HEK293 (cell line): Measurements from ENCODE around the gene MEIG1.

Experiments used
- CTCF ChIA-PET: fragments of 350-600 bp; formaldehyde crosslinking; extraction: SDS; loops from one replicate; lab custom pipeline; 2021; ENCODE audit warnings: antibody characterized with exemption; lab: Yijun Ruan, JAX
- POLR2A ChIA-PET: fragments of 300-600 bp; formaldehyde crosslinking; extraction: SDS; loops from one replicate; lab custom pipeline; 2020; ENCODE audit warnings: antibody characterized with exemption, inconsistent platforms; lab: Yijun Ruan, JAX
- H3K27ac ChIP-seq: fragments of 200-500 bp; sonication (Bioruptor generic); 2 replicates; pipeline ENCODE4 v1.5.1; 2014; ENCODE audit warnings: low read depth, low read length, control low read depth, inconsistent platforms; ENCODE audit errors: extremely low read depth
- H3K36me3 ChIP-seq, 2 experiments: fragments of 200-500 bp in 1 of 2; sonication (Bioruptor generic) in 1 of 2; 1 replicate in 1 of 2; 2 replicates in 1 of 2; pipeline ENCODE4 v1.5.1; 2014 to 2017; ENCODE audit warnings: inconsistent platforms in 2 of 2, low read length in 2 of 2; ENCODE audit not compliant: control insufficient read depth in 2 of 2, insufficient read depth in 1 of 2
- H3K4me1 ChIP-seq: fragments of 200-500 bp; sonication (Bioruptor generic); 2 replicates; pipeline ENCODE4 v1.5.1; 2014; ENCODE audit warnings: mild to moderate bottlenecking, low read length, inconsistent platforms; ENCODE audit not compliant: control insufficient read depth, insufficient read depth
- H3K4me3 ChIP-seq: 2 replicates; pipeline ENCODE4 v1.5.1; 2011; ENCODE audit warnings: low read depth, mild to moderate bottlenecking, control low read depth, low read length, moderate library complexity
- H3K9me3 ChIP-seq: fragments of 200-500 bp; sonication (Bioruptor generic); 2 replicates; pipeline ENCODE4 v1.5.1; 2014; ENCODE audit warnings: low read depth, low read length, inconsistent platforms; ENCODE audit not compliant: control insufficient read depth, insufficient read depth
- HOXC10 ChIP-seq: sonication (generic); formaldehyde crosslinking; IDR thresholded peaks from 2 replicates; pipeline ENCODE4 v1.8.1; 2023; ENCODE audit warnings: mild to moderate bottlenecking, missing genetic modification reagents
- IKZF3 ChIP-seq: fragments of 450-650 bp; IDR thresholded peaks from 2 replicates; pipeline ENCODE4 v1.5.0; 2018; ENCODE audit warnings: missing biosample characterization, mild to moderate bottlenecking, missing genetic modification characterization, moderate library complexity
- KLF9 ChIP-seq: fragments of 450-650 bp; formaldehyde crosslinking; IDR thresholded peaks from 2 replicates; pipeline ENCODE4 v1.5.1; 2016; ENCODE audit warnings: missing biosample characterization, missing genetic modification characterization, low read depth
- PRDM2 ChIP-seq: fragments of 450-650 bp; formaldehyde crosslinking; IDR thresholded peaks from 2 replicates; pipeline ENCODE4 v1.5.1; 2016; ENCODE audit warnings: missing biosample characterization, missing genetic modification characterization, borderline replicate concordance
- REPIN1 ChIP-seq: fragments of 450-650 bp; formaldehyde crosslinking; IDR thresholded peaks from 2 replicates; pipeline ENCODE4 v1.5.1; 2017; ENCODE audit warnings: missing biosample characterization, missing genetic modification characterization, low read depth
- SP2 ChIP-seq: fragments of 450-650 bp; formaldehyde crosslinking; IDR thresholded peaks from 2 replicates; pipeline ENCODE4 v1.5.1; 2016; ENCODE audit warnings: missing biosample characterization, missing genetic modification characterization
- YY1 ChIP-seq: fragments of 450-650 bp; formaldehyde crosslinking; IDR thresholded peaks from 2 replicates; pipeline ENCODE4 v1.5.1; 2018; ENCODE audit warnings: missing biosample characterization, missing genetic modification characterization
- ZBTB17 ChIP-seq: fragments of 450-650 bp; formaldehyde crosslinking; IDR thresholded peaks from 2 replicates; pipeline ENCODE4 v1.5.1; 2016; ENCODE audit warnings: missing biosample characterization, missing genetic modification characterization
- ZNF114 ChIP-seq: fragments of 450-650 bp; formaldehyde crosslinking; IDR thresholded peaks from 2 replicates; pipeline ENCODE4 v1.5.0; 2017; ENCODE audit warnings: missing biosample characterization, missing genetic modification characterization
- ZNF157 ChIP-seq: fragments of 450-650 bp; formaldehyde crosslinking; IDR thresholded peaks from 2 replicates; pipeline ENCODE4 v1.5.1; 2016; ENCODE audit warnings: missing biosample characterization, missing genetic modification characterization
- ZNF19 ChIP-seq: fragments of 450-650 bp; formaldehyde crosslinking; IDR thresholded peaks from 2 replicates; pipeline ENCODE4; 2016; ENCODE audit warnings: missing biosample characterization, missing genetic modification characterization, low read depth
- ZNF398 ChIP-seq: fragments of 450-650 bp; formaldehyde crosslinking; IDR thresholded peaks from 2 replicates; pipeline ENCODE4 v1.5.1; 2017; ENCODE audit warnings: missing biosample characterization, missing genetic modification characterization
- ZNF449 ChIP-seq: fragments of 450-650 bp; formaldehyde crosslinking; IDR thresholded peaks from 2 replicates; pipeline ENCODE4 v1.5.1; 2017; ENCODE audit warnings: missing biosample characterization, mild to moderate bottlenecking, missing genetic modification characterization, moderate library complexity
- ZNF48 ChIP-seq: fragments of 450-650 bp; formaldehyde crosslinking; IDR thresholded peaks from 2 replicates; pipeline ENCODE4 v1.5.1; 2016; ENCODE audit warnings: missing biosample characterization, missing genetic modification characterization
- ZNF571 ChIP-seq: fragments of 450-650 bp; formaldehyde crosslinking; IDR thresholded peaks from 2 replicates; pipeline ENCODE4 v1.5.0; 2017; ENCODE audit warnings: missing biosample characterization, missing genetic modification characterization
- ZNF658 ChIP-seq: fragments of 450-650 bp; formaldehyde crosslinking; IDR thresholded peaks from 2 replicates; pipeline ENCODE4; 2016; ENCODE audit warnings: missing biosample characterization, missing genetic modification characterization
- ZSCAN18 ChIP-seq: fragments of 450-650 bp; formaldehyde crosslinking; IDR thresholded peaks from 2 replicates; pipeline ENCODE4 v1.5.1; 2016; ENCODE audit warnings: missing biosample characterization, missing genetic modification characterization
- ZSCAN23 ChIP-seq: fragments of 450-650 bp; formaldehyde crosslinking; IDR thresholded peaks from 2 replicates; pipeline ENCODE4 v1.5.1; 2016; ENCODE audit warnings: missing biosample characterization, missing genetic modification characterization
- TF ChIP-seq, protein P1 (sequence below): fragments of 450-650 bp; formaldehyde crosslinking; IDR thresholded peaks from 2 replicates; pipeline ENCODE4 v1.5.1; 2016; ENCODE audit warnings: missing biosample characterization, missing genetic modification characterization, low read depth
- TF ChIP-seq, protein P2 (sequence below): fragments of 450-650 bp; formaldehyde crosslinking; IDR thresholded peaks from 2 replicates; pipeline ENCODE4 v1.5.1; 2017; ENCODE audit warnings: missing biosample characterization, missing genetic modification characterization

Gene MEIG1

GRCh38 chr10:14910953-14911352 lies 48.2 kb upstream of the MEIG1 start:
- ChIA-PET POLR2A (no interaction called here), CTCF (interaction anchor here (1.0 kb wide), 1 partner anchor 61 kb away, joined by 3 read pairs; no protein-coding TSS in a partner anchor)
- TF ChIP-seq, protein P1, sequence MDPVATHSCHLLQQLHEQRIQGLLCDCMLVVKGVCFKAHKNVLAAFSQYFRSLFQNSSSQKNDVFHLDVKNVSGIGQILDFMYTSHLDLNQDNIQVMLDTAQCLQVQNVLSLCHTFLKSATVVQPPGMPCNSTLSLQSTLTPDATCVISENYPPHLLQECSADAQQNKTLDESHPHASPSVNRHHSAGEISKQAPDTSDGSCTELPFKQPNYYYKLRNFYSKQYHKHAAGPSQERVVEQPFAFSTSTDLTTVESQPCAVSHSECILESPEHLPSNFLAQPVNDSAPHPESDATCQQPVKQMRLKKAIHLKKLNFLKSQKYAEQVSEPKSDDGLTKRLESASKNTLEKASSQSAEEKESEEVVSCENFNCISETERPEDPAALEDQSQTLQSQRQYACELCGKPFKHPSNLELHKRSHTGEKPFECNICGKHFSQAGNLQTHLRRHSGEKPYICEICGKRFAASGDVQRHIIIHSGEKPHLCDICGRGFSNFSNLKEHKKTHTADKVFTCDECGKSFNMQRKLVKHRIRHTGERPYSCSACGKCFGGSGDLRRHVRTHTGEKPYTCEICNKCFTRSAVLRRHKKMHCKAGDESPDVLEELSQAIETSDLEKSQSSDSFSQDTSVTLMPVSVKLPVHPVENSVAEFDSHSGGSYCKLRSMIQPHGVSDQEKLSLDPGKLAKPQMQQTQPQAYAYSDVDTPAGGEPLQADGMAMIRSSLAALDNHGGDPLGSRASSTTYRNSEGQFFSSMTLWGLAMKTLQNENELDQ (tag by site-specific recombination) = no peak
- TF ChIP-seq ZSCAN23 = no peak
- TF ChIP-seq ZNF398 = no peak
- TF ChIP-seq ZNF157 (tag by site-specific recombination) = no peak
- no peak for TF ChIP-seq ZNF48
- TF ChIP-seq PRDM2 (tag by site-specific recombination) = no peak
- TF ChIP-seq ZNF19 = no peak
- no peak for TF ChIP-seq KLF9
- Histone ChIP-seq H3K36me3 (peaks cover 69 to 89% of the 10 kb centered on the region in 2 experiments), H3K4me1 (no peaks in the 10 kb centered on the region), H3K4me3 (no peak overlapping the region), H3K9me3 (no peaks in the 10 kb centered on the region), H3K27ac (no peak overlapping the region)

DNA sequence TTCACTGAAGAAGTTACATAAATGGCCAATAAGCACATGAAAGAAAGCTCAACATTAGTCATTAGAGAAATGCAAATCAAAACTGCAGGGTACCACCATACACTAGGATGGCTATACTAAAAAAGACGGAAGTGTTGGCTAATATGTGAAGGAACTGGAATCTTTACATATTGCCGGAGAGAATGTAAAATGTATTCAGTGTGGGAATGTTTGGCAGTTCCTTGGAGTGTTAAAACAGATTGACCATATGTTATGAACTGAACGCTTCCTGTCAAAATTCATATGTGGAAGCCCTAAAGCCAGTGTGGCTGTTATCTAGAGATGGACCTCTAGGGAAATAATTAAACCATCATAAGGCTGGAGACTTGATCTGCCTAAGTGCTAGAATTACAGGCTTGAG lies 47.4 kb upstream of the MEIG1 start:
- Histone ChIP-seq H3K36me3 (peaks cover 61 to 89% of the 10 kb centered on the region in 2 experiments), H3K27ac (no peak overlapping the region), H3K9me3 (no peaks in the 10 kb centered on the region), H3K4me3 (no peak overlapping the region), H3K4me1 (no peaks in the 10 kb centered on the region)
- ChIA-PET POLR2A (no interaction called here), CTCF (interaction anchor here (0.8 to 1.0 kb wide), 2 partner anchors 60 to 84 kb away, joined by 3 read pairs; no protein-coding TSS in a partner anchor)
- no peak for TF ChIP-seq IKZF3 (tag by site-specific recombination)
- TF ChIP-seq, protein P2, sequence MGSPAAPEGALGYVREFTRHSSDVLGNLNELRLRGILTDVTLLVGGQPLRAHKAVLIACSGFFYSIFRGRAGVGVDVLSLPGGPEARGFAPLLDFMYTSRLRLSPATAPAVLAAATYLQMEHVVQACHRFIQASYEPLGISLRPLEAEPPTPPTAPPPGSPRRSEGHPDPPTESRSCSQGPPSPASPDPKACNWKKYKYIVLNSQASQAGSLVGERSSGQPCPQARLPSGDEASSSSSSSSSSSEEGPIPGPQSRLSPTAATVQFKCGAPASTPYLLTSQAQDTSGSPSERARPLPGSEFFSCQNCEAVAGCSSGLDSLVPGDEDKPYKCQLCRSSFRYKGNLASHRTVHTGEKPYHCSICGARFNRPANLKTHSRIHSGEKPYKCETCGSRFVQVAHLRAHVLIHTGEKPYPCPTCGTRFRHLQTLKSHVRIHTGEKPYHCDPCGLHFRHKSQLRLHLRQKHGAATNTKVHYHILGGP (tag by site-specific recombination) = no peak
- no peak for TF ChIP-seq ZNF114 (tag by site-specific recombination)
- no peak for TF ChIP-seq REPIN1 (tag by site-specific recombination)
- no peak for TF ChIP-seq ZNF571
- TF ChIP-seq ZNF449 (tag by site-specific recombination) = no peak
- TF ChIP-seq SP2 (tag by site-specific recombination) = no peak
- no peak for TF ChIP-seq HOXC10
- no peak for TF ChIP-seq ZNF658 (tag by site-specific recombination)
- no peak for TF ChIP-seq YY1 (tag by site-specific recombination)
- TF ChIP-seq ZSCAN18 (tag by site-specific recombination) = no peak
- no peak for TF ChIP-seq ZBTB17
